GM23248 (cell line): Measurements from ENCODE around the gene THAP7.

Experiments used
- EZH2 ChIP-seq: fragments of 200-600 bp; sonication (generic); IDR thresholded peaks from 2 replicates; pipeline ENCODE4 v1.6.1; 2018; ENCODE audit warnings: antibody characterized with exemption, mild to moderate bottlenecking; ENCODE audit not compliant: insufficient read depth, poor library complexity, severe bottlenecking
- EZH2phosphoT487 ChIP-seq: fragments of 200-600 bp; sonication (generic); IDR thresholded peaks from 2 replicates; pipeline ENCODE4 v1.6.1; 2018; ENCODE audit warnings: antibody characterized with exemption, moderate library complexity, mild to moderate bottlenecking, low read depth; ENCODE audit not compliant: insufficient read depth

GRCh38 chr22:20957683-20958431 lies 44.1 kb downstream of the THAP7 start:
- TF ChIP-seq EZH2 (no peak), EZH2phosphoT487 (no peak)
